ENCODE data around the gene PIGBOS1.

PIGBOS1 gene

GRCh38 chr15:55356985-55357585 lies 38.2 kb upstream of the PIGBOS1 start:
- no peak for TF ChIP-seq CTCF (IDR thresholded peaks at IDR 0.05)

GRCh38 chr15:55353025-55353424 lies 34.1 kb upstream of the PIGBOS1 start:
- TF ChIP-seq CTCF (IDR thresholded peaks at IDR 0.05), result no peak

- TF ChIP-seq CTCF (IDR thresholded peaks at IDR 0.05), result no peak
Measured at GRCh38 chr15:55349282-55349681, 30.4 kb upstream of the PIGBOS1 start.

- no peak for TF ChIP-seq CTCF (IDR thresholded peaks at IDR 0.05)
Measured at GRCh38 chr15:55348281-55348778, 29.4 kb upstream of the PIGBOS1 start.

- TF ChIP-seq CTCF (IDR thresholded peaks at IDR 0.05), result no peak
Measured at GRCh38 chr15:55344206-55344605, 25.3 kb upstream of the PIGBOS1 start.

GRCh38 chr15:55343168-55343567 lies 24.2 kb upstream of the PIGBOS1 start:
- TF ChIP-seq CTCF (IDR thresholded peaks at IDR 0.05), result no peak

- no peak for TF ChIP-seq CTCF (IDR thresholded peaks at IDR 0.05)
Measured at GRCh38 chr15:55337160-55337559, 18.2 kb upstream of the PIGBOS1 start.

- no peak for TF ChIP-seq CTCF (IDR thresholded peaks at IDR 0.05)
Measured at GRCh38 chr15:55334997-55335396, 16.1 kb upstream of the PIGBOS1 start.

All from LNCAP (cell line).